ENCODE measurements around the gene MYH15.
A peak's percentile ranks its signal among the peaks of the same experiment; 100 is the strongest.
"Not testable (repeated sequence)": the region's sequence is repeated elsewhere in the genome, so short reads cannot be mapped to it uniquely, and the experiment has no call there.

The MYH15 gene

GRCh38 chr3:108388136-108389132 is 122.0 kb downstream of the MYH15 start:
- peak; percentile 36 for DNase-seq (ENCODE audit: low spot score)

- DNase-seq (ENCODE audit: low spot score), result no peak
Measured at GRCh38 chr3:108387063-108387462, 123.3 kb downstream of the MYH15 start.

GRCh38 chr3:108383306-108383705 is 127.1 kb downstream of the MYH15 start:
- no peak for DNase-seq (ENCODE audit: low spot score)

GRCh38 chr3:108381529-108382140 is 128.8 kb downstream of the MYH15 start:
- no peak for DNase-seq (ENCODE audit: low spot score)

GRCh38 chr3:108380128-108380795 is 130.1 kb downstream of the MYH15 start:
- no peak for DNase-seq (ENCODE audit: low spot score)

GRCh38 chr3:108378952-108379342 is 131.4 kb downstream of the MYH15 start:
- DNase-seq (ENCODE audit: low spot score), result not testable (repeated sequence)

- DNase-seq (ENCODE audit: low spot score), result no peak
Measured at GRCh38 chr3:108378153-108378951, 132.0 kb downstream of the MYH15 start.

GRCh38 chr3:108377384-108377783 is 133.0 kb downstream of the MYH15 start:
- DNase-seq (ENCODE audit: low spot score), result no peak

GRCh38 chr3:108376026-108376425 is 134.4 kb downstream of the MYH15 start:
- DNase-seq (ENCODE audit: low spot score), result no peak

GRCh38 chr3:108359011-108359410 is 151.4 kb downstream of the MYH15 start:
- no peak for DNase-seq (ENCODE audit: low spot score)

- DNase-seq (ENCODE audit: low spot score), result no peak
Measured at GRCh38 chr3:108357042-108357441, 153.4 kb downstream of the MYH15 start.

- no peak for DNase-seq (ENCODE audit: low spot score)
Measured at GRCh38 chr3:108354562-108354961, 155.8 kb downstream of the MYH15 start.

GRCh38 chr3:108352176-108352575 is 158.2 kb downstream of the MYH15 start:
- no peak for DNase-seq (ENCODE audit: low spot score)

GRCh38 chr3:108346301-108347227 is 163.8 kb downstream of the MYH15 start:
- DNase-seq (ENCODE audit: low spot score), result no peak

GRCh38 chr3:108345492-108346205 is 164.7 kb downstream of the MYH15 start:
- DNase-seq (ENCODE audit: low spot score), result no peak

- no peak for DNase-seq (ENCODE audit: low spot score)
Measured at GRCh38 chr3:108343491-108343890, 166.9 kb downstream of the MYH15 start.

- DNase-seq (ENCODE audit: low spot score), result no peak
Measured at GRCh38 chr3:108342837-108343486, 167.4 kb downstream of the MYH15 start.

GRCh38 chr3:108341911-108342310 is 168.5 kb downstream of the MYH15 start:
- no peak for DNase-seq (ENCODE audit: low spot score)

- no peak for DNase-seq (ENCODE audit: low spot score)
Measured at GRCh38 chr3:108338901-108339545, 171.4 kb downstream of the MYH15 start.

All from globus pallidus (tissue), 1 donor.